ENCODE results near the gene GCN1.
"Not testable (repeated sequence)": the region's sequence is repeated elsewhere in the genome, so short reads cannot be mapped to it uniquely, and the experiment has no call there.

GCN1 gene

DNA sequence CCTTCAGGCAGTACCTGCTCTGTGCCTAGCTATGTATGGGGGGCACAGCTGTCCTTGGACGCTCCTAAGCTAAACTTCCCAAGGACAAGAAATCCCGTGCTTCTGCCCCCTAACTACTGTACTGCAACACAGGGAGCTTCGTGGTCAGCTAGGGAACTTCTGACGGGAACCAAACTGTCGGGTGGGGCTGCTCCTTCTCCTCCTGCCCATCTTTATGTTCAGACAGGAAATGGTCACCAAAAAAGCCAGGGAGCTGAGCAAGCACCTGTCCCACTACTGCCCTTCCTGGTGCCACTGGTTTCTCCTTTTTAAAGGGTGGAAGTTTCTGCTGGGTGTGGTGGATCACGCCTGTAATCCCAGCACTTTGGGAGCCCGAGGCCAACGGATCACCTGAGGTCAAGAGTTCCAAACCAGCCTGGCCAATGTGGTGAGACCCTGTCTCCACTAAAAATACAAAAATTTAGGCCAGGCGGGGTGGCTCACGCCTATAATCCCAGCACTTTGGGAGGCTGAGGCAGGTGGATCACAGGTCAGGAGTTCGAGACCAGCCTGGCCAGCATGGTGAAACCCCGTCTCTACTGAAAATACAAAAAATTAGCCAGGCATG lies 44.4 kb upstream of the GCN1 start:
- DNase-seq (ENCODE audit: low read depth): no peak
- TF ChIP-seq, protein P1, sequence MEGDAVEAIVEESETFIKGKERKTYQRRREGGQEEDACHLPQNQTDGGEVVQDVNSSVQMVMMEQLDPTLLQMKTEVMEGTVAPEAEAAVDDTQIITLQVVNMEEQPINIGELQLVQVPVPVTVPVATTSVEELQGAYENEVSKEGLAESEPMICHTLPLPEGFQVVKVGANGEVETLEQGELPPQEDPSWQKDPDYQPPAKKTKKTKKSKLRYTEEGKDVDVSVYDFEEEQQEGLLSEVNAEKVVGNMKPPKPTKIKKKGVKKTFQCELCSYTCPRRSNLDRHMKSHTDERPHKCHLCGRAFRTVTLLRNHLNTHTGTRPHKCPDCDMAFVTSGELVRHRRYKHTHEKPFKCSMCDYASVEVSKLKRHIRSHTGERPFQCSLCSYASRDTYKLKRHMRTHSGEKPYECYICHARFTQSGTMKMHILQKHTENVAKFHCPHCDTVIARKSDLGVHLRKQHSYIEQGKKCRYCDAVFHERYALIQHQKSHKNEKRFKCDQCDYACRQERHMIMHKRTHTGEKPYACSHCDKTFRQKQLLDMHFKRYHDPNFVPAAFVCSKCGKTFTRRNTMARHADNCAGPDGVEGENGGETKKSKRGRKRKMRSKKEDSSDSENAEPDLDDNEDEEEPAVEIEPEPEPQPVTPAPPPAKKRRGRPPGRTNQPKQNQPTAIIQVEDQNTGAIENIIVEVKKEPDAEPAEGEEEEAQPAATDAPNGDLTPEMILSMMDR (IDR thresholded peaks at IDR 0.05; ENCODE audit: insufficient read depth, low read depth, low read length, missing control alignments): no peak
- no peak overlapping the region for H3K4me3 ChIP-seq (ENCODE audit: low read depth, low read length)

DNA sequence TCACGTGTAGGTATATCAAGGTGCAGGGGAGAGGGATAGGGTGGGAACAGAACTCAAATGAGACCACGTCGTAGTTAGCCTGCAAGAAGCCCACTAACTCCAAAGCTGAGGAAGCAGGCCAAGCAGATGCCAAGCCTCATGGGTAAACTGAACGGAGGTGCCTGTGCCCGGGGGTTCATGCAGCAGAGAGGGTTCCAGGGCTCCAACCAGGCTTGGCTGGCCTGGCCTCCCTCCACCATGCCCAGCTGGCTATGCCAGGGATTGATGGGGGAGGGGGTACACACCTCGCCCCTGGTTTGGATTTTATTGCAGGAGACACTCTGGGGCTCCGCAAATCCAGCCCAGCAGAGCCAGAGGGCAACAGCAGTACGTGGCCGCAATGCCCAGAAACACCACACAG lies 43.7 kb upstream of the GCN1 start:
- TF ChIP-seq, protein P1 (IDR thresholded peaks at IDR 0.05; ENCODE audit: insufficient read depth, low read depth, low read length, missing control alignments): no peak
- no peak for DNase-seq (ENCODE audit: low read depth)
- no peak overlapping the region for H3K4me3 ChIP-seq (ENCODE audit: low read depth, low read length)

DNA sequence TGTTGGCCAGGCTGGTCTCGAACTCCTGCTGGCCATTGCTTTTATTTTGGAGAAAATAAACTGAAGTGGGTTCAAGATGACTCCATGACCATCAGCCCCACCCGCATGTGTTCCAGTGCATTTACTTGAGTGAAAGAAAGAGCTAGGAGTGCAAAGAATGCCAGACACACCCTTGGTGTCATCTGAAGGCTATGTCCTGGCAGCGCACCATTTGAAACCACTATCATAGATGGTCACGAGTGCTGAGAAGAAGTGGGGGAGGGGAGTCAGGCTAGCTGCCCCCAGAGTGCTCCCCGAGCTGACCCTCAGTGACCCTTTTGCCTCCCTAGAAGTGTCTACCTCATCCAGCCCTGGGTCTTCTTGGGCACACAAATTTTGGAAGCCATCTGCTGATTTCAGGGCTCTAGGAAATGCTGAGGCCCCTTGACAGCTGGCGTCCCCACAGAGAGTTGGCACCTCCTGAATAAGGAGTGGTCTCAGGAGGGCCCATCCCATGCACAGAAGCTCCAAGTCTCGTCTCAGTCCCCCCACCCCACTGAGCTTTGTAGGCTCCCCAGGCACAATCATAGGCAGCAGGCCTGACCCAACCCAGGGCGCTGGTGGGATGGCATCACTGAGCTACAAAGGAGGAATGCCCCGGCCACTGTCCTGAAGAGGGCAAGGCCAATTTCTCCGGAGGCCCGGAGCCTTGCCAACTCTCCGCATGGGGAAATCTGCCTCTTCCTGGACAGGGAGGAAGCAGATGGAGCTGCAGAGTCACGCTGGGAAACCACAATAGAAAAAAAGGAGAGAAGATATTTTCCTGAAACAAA lies 43.1 kb upstream of the GCN1 start:
- TF ChIP-seq, protein P1 (IDR thresholded peaks at IDR 0.05; ENCODE audit: insufficient read depth, low read depth, low read length, missing control alignments): no peak
- no peak for DNase-seq (ENCODE audit: low read depth)
- H3K4me3 ChIP-seq (ENCODE audit: low read depth, low read length): no peak overlapping the region

DNA sequence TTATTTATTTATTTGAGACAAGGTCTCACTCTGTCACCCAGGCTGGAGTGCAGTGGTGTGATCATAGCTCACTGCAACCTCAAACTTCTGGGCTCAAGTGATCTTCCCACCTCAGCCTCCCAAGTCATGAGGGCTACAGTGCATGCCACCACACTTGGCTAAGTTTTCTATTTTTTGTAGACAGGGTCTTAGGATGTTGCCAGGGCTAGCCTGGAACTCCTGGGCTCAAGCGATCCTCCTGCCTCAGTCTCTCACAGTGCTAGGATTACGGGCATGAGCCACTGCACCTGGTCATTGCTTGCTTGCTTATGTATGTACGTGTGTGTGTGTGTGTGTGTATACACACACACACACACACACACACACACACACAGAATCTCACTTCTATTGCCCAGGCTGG lies 42.3 kb upstream of the GCN1 start:
- H3K4me3 ChIP-seq (ENCODE audit: low read depth, low read length); DNase-seq (ENCODE audit: low read depth): not testable (repeated sequence)

DNA sequence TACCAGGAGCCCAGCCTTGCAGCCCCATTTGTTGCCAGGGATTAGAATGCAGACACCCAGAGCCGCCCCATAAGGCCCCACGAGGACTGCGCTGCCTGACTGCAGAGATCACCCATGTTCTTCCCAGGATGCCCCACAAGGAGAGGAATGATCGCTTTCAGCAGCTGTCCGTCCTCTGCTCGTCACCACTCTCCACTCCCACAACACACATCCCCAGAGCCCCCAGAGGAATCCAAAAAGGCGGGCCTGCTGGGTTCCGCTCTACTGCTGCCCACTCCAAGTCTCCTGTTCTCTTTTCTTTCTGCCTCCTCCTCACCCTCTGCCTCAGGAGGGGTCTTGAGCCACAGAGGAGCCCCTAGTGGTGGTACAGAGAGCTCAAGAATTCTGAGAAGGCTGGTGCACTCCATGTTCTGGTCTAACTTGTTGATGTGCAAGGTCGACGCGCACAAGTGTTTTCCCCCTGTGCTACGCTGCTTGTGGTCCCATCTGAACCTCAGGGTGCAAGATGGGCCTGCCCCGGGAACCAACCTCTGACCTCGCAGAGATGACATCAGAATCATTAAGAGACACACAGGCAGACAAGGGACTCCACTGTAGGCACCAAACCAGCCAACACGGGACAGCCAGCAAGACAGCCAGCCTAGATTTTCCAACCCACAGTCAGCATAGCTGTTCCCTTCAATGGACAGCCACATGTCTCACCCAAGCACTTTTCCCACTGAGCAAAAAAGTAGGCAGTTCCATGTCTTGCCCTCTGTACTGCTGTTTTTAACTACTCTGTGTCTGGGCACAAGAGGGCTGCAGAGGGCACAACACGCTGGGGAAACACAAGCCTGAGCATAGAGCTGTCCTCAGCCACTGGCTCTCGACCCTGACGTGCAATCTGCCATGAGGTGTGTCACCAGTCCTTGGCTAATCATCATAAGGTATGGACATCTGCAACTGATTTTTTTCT lies 41.1 kb upstream of the GCN1 start:
- DNase-seq (ENCODE audit: low read depth): no peak
- H3K4me3 ChIP-seq (ENCODE audit: low read depth, low read length): no peak overlapping the region
- TF ChIP-seq, protein P1 (IDR thresholded peaks at IDR 0.05; ENCODE audit: insufficient read depth, low read depth, low read length, missing control alignments): peak; percentile 13

DNA sequence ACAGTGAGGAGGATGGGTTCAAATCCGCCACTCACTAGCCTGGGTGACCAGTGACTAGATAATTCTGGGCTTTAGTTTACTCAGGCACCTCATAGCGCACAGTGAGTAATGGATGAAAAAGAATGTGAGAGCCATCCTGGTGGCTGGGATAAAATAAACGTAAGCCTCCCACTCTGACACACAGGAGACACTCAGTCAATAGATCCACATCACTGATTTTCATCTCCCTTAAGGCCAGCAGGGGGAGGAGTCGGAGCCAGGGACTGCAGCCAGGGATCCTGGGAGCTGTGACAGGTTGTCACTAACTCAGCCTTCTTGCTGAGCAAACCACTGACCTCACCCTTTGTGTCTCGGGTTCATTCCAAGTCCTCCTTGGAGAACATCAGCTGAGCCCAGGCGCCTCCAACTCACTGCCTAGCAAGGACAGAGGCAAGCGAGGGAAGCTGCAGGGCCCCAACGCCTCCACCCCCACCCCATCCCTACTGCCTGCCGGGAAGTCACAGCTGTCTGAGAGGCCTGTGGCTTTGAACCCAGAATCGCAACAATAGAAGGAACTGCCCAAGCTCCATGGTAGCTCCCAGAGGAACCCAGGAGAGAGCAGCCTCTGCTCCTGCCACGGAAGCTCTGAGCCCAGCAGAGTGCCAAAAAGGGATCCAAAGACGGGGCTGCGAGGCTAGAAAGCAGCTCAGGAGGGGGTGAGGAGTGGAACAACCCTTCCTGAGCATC lies 40.3 kb upstream of the GCN1 start:
- TF ChIP-seq, protein P1 (IDR thresholded peaks at IDR 0.05; ENCODE audit: insufficient read depth, low read depth, low read length, missing control alignments): peak; percentile 25
- peak; percentile 50 for DNase-seq (ENCODE audit: low read depth)
- H3K4me3 ChIP-seq (ENCODE audit: low read depth, low read length): no peak overlapping the region

All from GM12865 (cell line).